SHP77 treated with DMSO at 0.1 percent for 48 hours (cell line): ENCODE results near the gene HMG20B.

ENCODE experiments used
- DNase-seq: peaks from one replicate; lab custom pipeline; 2025; lab: John Stamatoyannopoulos, UW

HMG20B gene

GRCh38 chr19:3607303-3608078 is 34.7 kb downstream of the HMG20B start:
- no peak for DNase-seq

DNA sequence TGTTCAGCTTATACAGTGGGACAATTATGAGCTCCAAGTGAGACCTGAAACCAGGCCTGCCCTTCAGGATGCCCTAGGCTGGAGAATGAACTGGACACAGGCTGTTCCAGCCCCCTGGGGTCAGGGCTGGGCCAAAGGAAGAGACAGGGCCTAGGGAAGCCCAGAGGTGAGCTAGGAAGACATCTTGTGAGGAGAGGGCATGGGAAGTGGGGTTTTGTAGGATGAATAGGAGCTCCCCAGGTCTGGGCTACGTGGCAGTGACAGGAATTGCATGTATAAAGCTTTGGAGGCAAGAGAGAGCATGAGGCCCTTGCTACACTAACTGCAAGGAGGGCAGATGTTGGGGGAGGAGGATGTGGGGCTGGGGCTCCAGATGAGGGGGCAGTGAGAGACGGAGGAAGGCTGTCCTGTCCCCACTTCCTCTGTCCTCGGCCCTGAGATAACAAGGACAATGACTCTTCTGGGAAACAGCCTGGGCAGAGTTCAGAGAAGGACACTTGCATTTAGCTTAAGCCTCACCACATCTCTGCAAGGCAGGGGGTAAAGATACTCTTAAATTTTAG is 35.4 kb downstream of the HMG20B start:
- DNase-seq = no peak

DNA sequence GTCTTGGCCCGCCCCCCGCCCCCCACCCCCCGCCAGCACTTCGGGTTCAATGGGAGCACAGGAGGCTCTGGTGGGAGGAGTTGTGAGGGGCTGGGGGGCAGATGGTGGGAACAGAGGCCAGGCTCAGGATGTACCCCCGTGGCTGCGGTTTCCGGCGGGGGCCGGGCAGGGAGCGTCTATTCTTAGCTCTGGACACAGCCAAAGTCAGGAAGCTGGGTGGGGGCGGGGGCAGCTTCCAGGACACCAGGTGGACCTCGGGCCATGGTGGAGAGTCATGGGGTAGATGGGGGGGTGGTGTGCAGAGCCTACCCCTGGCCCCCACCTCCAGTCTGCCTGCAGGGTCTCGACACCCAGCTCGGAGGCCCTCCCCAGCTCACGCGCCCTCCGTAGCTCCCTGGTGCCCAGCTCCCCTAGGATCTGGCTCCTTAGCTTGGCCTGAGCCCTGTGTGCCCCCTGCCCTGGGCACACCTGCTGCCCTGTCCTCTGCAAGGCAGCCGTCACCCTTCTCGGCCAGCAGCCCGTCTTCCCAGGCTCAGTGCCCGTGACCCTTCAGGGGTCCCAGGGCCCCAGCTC is 36.1 kb downstream of the HMG20B start:
- no peak for DNase-seq

DNA sequence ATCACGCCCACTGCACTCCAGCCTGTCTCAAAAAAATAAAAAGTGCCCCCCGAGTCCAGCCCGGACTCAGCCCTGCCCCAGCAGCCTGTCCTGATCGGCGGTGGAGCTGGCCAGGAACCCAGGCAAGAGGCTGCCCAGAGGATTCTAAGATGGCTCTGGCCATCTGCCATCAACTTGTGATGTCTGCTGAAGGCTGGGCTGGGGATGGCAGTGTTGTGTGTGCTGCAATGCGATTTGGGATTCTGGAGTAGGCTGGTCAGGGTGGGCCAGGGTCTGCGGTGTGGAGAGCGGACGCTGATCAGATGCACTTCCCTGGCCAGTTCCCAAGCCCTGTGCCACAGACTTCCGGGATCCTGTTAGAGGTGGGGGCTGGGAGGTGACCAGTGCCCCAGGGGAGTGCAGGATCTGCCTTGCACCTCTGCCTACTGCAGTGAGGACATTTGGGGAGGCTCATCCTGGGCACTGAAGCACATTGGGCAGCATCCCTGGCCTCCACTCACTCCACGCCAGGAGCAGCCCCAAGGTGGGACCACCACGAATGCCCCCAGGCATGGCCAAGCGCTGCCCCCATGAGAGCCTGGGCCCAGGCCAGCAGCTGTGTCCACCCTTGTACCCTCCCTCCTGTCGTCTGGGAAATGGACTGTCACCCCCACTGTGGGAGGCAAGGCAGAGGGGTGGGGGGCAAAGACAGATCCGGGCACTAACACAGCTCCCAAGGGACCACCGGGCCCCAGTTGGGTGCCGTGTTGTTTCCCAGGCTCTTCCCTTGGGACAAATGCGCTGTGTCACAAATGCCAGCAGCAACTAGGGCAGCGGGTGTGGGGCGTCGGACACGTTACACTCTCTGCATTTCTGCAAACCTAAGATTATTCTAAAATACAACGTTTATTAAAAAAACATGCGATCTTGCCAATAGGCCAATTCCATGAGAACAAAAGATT is 37.3 kb downstream of the HMG20B start:
- no peak for DNase-seq

DNA sequence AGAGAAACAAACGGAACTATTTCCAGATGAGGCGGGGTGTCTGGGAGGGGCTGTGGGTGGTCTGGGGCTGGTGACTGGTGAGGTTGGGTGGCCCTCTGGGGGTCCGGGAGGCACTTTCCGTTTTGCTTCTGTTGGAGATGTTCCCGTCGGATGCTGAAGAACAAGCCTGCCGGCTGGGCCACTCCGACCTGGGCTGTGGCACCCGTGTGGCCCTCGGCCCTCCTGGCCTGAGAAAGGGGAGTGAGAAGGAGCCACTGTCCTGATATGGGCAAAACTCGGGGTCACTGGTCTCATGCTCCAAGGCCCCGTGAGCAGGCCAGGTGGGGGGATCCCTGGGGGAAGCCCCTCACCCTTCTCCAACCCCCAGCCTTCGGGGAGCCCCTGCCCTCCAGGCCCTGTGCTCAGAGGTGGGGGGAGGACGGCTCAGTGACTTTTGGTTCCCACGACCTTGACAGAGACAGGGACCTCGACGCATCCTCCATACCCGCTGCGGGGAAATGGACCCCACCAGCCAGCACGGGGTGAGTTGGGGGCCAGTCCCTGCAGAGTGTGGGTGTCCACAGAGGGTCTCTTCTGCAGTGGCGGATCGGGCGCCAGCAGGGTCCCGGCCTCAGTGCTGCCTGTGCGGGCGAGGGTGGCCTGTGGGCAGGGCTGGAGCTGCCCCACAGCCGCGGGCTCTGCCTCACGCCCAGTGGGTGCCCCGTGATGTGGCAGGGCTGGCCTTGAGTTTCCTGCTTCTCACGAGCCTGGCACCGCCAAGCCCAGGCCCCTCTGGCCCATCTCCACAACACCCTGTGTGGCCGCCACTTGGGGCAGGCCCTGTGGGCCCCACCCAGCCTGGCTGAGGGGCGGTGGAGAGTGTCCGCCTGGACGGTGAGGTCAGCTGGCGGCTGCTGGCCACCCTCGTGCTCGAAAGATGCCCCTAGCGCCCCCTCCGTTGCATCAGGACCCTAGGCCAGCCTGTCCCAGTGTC is 38.3 kb downstream of the HMG20B start:
- no peak for DNase-seq

GRCh38 chr19:3611841-3612240 is 39.1 kb downstream of the HMG20B start:
- no peak for DNase-seq

GRCh38 chr19:3612330-3612729 is 39.6 kb downstream of the HMG20B start:
- DNase-seq = no peak

- DNase-seq = no peak
These were observed 40.4 kb downstream of the HMG20B start for GRCh38 chr19:3612901-3613741.

DNA sequence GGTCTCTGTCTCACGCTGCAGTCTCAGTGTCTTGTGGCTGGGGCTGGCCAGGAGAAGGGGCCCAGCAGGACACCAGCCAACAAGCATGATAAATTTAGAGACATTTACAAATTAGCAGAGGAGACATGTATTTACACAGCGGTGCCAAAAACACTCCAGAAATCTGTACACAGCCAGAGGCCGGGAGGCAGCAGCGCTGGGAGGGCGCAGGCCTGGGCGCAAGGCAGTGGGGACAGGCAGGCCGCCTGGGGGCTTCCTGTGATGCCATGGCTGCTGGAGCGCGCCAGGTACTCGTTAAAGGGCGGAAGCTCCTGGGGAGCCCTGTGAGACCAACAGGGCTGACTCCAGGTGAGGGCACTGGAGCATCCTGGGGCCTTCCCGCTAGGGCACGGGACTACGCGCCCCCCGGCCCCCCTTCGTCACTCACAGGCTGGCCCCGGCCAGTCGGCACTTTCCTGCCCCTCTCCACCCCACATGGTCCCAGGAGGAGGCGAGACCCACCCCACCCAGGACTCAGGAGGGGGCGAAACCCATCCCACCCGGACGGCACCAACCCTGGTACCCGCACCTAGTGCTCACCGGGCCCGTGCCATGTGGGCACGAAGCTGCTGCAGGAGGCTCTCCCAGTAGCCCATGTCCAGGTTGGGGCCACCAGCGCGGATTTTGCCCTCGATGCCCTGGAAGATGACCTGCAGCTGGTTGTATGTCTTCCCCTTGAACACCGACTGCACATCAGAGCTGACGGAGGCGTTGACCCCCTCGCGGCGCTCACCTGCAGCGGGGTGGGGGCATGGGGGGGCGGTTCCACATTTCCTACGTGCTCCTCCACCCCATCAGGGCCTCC is 41.3 kb downstream of the HMG20B start:
- DNase-seq = no peak

DNA sequence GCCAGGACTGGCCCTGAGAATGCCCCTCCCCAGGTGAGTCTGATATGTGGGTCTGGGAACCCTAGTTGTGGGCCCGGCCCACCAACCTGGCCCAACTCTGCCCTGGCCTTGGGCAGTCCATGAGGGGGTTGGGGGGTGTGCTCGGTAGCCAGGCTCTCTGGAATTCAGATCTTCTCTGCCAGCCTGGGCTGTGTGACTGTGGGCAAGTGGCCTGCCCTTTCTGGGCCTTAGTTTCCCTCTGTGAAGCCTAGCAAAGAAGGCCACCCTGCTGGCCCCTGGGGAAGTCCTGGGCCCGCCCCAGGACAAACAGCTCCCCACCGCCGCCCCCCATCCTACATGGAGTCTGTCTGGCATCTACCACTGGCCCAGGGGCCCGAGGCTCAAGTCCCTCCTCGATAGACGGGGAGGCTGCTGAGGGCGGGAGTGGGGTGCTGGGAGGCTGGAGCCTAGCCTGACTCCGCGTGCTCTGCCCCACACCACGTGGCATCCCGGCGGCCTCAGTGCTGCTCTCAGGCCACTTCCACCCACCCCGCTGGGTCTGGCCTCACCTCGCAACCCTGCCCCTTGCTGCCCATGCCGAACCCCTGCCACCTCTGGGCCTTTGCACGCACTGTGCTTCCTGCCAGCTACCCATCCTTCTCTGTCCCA is 42.2 kb downstream of the HMG20B start:
- DNase-seq = no peak

DNA sequence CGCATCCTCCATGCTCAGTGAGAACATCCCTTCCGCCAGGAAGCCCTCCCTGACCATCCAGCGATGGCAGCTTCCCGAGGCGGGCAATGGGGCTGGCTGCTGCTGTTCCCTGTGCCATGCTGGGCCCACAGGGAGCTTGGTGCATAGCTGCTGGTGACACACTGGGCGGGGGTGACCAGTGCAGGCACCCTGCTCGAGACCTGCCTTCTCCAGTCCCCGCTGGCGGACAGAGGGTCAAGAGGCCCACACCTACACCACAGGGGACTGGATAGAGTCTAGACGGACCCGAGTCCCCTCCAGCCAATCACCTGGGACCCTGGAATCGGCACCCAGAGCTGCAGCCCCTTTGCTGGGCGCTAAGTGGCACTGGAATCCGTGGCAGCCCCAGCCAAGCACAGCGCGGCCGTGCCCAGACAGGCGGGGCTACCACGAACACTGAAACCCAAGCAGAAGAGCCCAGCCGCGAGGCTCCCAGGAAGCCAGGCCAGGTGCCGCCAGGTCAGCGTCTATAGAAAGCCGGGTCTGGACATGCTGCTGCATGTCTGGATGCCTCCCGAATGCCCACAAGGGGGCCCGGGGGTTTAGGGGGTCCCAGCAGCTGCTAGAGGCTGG is 42.9 kb downstream of the HMG20B start:
- no peak for DNase-seq

GRCh38 chr19:3617463-3617862 is 44.7 kb downstream of the HMG20B start:
- no peak for DNase-seq

- DNase-seq = no peak
These were observed 45.5 kb downstream of the HMG20B start for GRCh38 chr19:3618144-3618810.

DNA sequence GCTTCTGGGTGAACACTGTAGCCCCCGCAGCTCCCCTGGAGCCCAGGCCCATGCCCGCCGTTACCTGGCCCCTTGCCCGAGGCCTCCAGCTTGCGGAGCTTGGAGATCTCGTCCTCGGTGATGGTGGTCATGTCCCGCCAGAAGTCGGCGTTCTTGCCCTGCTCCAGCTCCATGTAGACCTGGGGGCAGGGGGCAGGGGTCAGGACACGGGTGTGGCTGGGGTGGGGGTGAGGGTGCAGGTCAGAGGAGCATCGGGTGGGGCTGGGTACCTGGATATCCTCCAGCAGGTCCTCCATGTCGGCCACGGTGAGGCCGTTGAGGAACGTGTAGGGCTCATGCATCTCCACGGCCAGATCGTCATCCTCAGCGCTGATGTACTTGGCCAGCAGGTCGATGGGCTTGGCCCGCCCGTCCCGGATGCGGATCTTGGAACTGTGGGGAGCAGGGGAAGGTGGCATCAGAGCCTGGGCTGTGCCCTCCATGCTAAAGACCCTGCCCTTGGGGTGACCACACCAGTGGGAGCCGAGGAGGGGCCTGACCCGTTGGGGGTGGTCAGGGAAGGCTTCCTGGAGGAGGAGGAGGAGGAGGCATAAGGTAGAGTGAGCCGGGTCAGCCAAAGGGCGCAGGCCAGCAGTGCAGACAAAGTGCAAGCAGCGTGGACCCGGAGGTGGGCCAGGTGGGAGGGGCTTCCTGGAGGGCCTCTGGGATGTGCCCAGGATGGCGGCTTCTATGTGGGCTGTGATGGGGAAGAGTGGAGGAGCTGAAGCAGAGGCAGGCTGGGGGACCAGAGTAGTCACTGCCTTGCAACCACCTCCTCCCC is 46.3 kb downstream of the HMG20B start:
- no peak for DNase-seq

DNA sequence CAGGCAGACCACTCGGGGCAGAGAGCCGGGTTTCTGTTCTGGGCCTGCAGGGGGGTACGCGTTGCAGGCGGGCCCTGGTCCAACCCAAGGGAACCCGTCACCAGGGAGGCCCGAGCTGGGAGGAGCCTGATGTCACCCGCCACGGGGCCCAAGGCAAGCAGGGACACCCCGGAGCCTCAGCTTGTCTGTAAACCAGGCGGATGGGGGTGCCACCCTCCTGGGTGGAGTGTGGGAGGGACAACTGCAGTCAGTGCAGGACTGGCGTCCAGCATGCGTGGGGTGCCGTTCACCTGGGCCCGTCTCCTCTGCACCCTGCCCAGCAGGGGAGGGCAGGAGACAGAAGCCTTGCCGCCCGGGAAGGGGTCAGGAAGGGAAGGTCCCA is 46.9 kb downstream of the HMG20B start:
- DNase-seq = no peak

- DNase-seq = no peak
These were observed 47.5 kb downstream of the HMG20B start for GRCh38 chr19:3620145-3620816.
